ENCODE results near the gene HSBP1L1.

Gene HSBP1L1

DNA sequence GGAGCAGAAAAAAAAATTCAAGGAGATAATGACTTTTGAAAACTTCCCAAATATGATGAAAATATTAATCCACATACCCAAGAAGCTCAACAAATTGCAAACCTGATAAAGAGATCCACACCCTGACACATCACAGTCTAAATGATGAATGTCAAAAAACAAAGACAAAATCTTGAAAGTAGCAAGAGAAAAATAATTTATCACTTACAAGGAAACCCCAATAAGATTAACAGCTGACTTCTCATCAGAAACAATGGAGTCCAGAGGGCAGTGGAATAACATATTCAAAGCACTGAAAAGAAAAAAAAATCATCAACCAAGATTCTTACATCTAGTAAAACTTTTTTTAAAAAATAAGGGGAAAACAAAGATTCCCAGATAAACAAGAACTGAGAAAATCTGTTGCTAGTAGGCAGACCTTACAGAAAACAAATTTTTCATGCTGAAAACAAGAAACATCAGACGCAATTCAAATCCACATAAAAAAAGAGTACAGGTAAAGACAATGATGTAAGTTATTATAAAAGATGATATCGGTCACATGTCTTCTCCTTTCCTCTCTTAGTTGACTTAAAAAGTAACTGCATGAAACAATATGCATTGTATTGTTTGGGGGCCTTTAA lies 34.3 kb upstream of the HSBP1L1 start:
- DNase-seq = no peak

- DNase-seq = no peak
These were observed 33.0 kb upstream of the HSBP1L1 start for GRCh38 chr18:79931475-79931874.

GRCh38 chr18:79932907-79933306 lies 31.5 kb upstream of the HSBP1L1 start:
- DNase-seq = no peak

DNA sequence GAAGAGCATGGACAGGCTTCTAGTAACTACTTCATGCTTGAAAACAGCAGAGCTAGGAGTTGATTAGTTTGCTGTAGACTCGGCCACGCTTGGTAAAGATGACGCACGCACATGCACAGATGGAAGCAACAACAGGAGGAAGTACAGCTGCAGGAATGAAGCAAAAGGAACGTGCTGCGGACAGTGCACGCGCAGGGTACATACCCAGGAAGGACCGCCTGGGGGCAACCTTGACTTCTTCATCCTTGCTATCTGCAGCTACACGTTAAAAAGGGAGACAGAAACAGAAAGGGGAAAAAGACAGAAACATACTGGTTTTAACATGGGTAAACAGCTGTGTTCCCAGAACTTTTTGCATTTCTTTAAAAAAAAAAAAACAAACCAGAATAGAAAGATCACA lies 30.7 kb upstream of the HSBP1L1 start:
- DNase-seq = no peak

- DNase-seq = no peak
These were observed 29.9 kb upstream of the HSBP1L1 start for GRCh38 chr18:79934311-79935097.

- DNase-seq = no peak
These were observed 29.4 kb upstream of the HSBP1L1 start for GRCh38 chr18:79935098-79935480.

DNA sequence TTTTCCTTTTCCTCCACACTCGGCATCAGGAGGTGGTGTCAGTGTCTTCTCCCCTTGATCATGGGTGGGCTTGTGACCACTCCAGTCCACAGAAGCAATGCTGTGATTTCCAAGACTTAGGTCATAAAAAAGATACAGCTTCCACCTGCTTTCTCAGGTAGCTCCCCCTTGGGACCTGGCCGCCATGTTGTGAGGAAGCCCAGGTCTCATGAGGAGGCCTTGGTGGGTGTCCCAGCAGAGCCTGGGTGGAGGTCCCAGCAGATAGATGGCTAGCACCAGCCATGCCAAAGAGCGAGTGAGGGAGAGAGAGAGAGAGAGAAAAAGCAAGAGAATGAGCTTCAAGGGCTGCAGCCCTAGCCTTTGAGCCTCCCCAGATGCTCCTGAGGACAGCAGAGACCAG lies 28.9 kb upstream of the HSBP1L1 start:
- DNase-seq = no peak

DNA sequence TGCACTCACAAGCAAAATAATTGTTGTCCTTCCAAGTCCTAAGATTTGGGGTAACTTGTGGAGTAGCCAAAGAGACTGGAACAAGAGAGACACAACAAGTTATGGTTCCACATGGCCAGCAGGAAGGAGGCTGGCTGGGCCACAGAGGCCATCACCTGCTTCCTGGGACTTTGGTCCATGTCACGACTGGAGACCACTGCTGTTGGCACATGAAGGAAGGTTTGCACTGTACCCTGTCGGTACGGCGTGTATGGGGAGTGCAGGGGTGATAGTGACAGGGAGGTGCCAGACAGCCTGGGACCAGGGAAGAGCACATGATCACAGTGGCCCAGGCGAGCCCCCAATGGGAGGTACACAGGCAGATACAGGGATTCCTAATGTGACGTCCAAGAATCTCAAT lies 28.5 kb upstream of the HSBP1L1 start:
- DNase-seq = no peak

- no peak for DNase-seq
These were observed 27.8 kb upstream of the HSBP1L1 start for GRCh38 chr18:79936641-79937040.

- DNase-seq = no peak
These were observed 27.2 kb upstream of the HSBP1L1 start for GRCh38 chr18:79937103-79937860.

DNA sequence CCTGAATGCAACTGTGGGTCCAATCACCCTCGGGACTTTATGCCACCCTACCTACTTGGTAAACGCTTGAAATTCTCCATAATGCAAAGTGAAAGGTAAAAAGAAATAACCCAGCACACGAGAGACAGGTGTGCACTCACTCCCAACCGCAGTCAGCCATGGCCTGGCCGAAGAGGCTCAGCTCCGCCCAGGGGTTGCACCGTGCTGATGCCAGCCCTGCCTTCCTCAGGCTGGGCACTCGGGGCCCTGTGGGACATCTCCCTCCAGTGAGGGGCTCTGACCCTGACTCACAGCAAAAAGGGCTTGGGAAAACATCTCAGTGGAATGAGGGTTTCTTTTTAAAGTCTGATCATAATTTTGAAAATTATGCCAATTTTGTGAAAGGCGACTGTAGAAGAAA lies 26.2 kb upstream of the HSBP1L1 start:
- DNase-seq = no peak

- DNase-seq = no peak
These were observed 25.3 kb upstream of the HSBP1L1 start for GRCh38 chr18:79939096-79939495.

DNA sequence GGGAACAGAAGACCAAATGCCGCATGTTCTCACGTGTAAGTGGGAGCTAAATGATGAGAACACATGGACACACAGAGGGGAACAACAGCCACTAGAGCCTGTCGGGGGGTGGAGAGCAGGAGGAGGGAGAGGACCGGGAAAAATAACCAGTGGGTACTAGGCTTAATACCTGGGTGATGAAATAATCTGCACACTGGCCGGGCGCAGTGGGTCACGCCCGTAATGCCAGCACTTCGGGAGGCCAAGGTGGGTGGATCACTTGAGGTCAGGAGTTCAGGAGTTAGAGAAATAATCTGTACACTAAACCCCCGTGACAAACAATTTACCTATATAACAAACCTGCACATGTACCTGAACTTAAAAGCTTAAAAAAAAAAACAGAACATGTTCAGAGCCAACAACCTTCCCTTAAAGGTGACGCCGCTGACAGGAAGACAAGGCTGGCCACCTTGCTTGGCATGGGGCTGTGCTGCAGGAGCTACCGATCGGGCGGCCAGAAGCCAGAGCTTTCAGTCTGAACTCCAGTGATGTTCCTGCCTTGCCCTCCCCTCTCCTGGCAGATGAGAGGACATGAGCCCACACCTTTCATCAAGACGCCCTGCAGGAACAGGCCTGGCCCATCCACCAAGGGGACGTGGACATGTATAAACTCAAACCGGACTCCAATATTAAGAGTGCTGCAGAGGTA lies 24.2 kb upstream of the HSBP1L1 start:
- no peak for DNase-seq

DNA sequence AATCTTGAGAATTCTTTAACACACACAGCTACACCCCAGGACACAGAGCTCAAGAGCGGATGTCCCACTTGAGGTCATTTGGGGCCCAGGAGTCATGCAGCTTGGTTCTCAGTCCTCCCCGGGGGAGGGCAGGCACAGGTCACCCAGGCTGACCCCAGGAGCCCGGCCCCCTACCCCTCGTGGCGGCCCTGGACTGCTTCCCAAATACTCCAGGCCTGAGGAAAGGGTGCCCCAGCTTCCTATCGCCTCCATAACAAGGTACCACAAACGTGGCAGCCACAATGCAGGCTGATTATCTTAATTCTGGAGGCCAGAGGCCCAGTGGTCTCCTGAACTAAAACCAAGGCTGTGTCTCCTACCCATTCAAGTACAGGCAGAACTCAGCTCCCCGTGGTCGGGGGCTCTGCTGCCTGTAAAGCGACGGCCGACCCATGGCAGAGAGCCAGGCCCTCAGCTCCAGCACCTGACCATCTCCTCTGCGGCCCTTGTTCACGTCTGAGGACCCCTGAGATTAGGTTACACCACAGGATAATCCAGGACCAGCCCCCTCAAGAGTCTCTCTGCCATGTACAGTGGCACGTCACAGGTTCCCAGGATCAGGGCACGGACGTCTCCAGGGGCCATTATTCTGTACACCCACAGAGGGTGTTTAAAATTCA lies 23.5 kb upstream of the HSBP1L1 start:
- DNase-seq = peak; percentile 1

DNA sequence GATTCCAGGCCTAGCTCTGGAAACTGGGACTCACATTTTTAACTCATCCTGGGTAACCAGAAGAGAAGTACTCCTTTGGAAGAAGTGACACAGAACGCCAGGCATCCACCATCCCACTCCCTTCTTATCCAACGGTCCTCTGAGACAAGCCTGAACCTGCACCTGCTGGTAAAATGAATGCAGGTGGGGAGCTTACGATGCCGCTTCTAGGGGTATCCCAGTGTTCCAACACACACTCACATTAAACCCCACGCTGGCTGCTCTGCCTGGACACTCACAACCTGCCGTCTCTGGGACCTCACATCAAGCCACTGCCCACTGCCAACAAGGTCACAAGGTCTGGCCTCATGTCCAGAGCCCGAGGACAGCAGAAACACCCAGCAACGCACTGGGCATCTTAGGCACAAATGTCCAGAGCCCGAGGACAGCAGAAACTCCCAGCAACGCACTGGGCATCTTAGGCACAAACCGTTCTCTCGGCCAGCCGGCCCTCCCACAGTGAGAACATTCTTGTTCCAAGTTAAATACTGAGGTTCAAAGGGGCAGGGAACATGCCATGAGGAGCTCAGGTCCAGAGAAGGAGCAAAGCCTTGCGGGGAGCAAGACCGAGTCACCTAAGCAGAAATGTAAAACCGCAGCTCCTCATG lies 22.8 kb upstream of the HSBP1L1 start:
- no peak for DNase-seq

DNA sequence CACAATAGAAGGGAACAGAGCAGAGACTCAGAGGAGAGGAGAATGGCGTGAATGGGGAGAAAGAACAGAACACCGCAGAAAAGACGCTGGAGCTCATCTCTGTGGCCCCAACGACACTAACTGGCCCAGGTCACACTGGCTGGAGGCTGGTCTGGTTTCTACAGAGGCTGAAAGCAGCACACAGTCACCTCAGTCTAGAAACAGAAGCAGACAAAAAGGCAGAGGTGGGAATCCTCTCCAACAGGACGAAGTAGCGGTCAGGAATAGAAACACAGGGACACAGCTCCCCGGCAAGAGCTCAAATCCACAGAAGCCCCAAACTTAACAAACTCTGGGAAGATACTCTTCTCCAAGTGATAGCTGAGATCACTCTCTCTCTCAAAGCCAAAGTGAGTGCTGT lies 22.2 kb upstream of the HSBP1L1 start:
- DNase-seq = no peak

DNA sequence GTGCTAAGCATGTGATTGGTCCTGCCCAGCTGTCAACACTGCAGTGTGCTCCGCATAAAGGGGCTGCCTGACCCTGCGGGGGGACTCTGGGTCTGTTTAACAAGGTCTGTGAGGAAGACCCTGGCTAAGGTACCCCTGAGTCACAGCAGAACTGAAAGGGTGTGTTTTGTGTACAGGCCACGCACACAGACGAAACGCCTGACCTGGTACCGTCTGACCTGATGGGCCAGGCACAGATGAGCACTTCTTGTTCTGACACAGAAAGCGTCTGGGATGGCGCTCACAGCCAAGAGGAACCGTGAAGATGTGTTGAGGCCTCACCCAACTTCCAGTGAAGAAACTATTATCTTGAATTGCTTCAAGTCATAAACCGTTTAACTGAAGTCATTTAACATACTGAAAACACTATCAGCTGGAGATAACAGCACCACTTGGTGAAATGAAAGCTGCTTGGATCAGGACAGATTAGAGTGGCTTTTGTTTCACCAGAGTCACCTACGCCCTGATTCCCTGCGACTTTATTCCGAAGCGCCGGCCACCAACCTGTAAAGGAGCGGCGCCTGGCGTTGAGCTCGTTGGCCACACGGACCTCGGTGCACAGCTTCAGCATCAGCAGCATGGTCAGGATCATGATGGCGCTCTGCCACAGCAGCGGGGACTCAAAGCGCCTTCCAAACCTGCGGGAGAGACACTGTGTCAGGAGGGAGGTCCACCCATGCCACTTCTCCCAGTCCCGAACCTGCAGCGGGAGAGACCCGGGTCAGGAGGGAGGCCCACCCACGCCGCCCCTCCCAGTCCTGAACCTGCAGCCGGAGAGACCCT lies 21.4 kb upstream of the HSBP1L1 start:
- DNase-seq = no peak

DNA sequence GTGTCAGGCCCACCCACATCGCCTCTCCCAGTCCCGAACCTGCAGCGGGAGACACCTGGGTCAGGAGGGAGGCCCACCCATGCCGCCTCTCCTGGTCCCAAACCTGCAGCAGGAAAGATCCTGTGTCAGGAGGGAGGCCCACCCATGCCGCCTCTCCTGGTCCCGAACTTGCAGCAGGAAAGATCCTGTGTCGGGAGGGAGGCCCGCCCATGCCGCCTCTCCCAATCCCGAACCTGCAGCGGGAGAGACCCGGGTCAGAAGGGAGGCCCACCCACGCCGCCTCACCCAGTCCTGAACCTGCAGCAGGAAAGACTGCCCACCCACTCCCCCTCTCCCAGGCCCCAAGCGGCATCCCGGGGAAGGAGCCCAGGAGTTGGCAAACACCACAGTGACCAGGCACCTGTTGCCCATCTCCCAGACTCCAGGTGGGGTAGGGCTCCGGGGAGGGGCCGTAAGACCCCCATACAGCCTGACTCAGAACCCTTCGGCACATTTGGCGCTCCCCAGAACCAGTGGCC lies 20.8 kb upstream of the HSBP1L1 start:
- DNase-seq = no peak

- DNase-seq = no peak
These were observed 20.2 kb upstream of the HSBP1L1 start for GRCh38 chr18:79944126-79944731.

DNA sequence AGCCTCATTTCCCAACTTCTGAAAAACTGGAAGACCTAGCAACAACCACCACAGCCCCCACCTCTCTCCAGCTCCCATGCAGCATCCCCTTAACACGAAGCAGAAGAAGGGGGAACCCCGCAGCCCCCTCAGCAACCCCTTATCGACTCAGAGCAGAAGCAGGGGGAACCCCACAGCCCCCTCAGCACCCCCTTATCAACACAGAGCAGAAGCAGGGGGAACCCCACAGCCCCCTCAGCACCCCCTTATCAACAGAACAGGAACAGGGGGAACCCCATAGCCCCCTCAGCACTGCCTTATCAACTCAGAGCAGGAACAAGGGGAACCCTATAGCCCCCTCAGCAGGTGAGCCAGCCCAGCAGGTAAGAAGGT lies 19.7 kb upstream of the HSBP1L1 start:
- DNase-seq = no peak

Data from stimulated activated CD4-positive, alpha-beta T cell treated with anti-CD3 and anti-CD28 coated beads, Interleukin-4, amount 100 ng/mL, for 24 hours (primary cell).